Measurements from ENCODE around the gene ZNRF3. TPM values are rescaled to one million over a fixed set of nuclear protein-coding genes. Genes with fewer than 3 reads are reported as not detected.

ZNRF3 gene
- polyA plus RNA-seq, 3 donors: 26.9 to 28.8 (median 27.6) TPM

GRCh38 chr22:29105468-29105867 is 222.1 kb downstream of the ZNRF3 start:
- no peak for DNase-seq (ENCODE audit: low read depth in 3 of 3, low spot score in 2 of 3)

GRCh38 chr22:29106839-29107238 is 223.5 kb downstream of the ZNRF3 start:
- DNase-seq (ENCODE audit: low read depth in 3 of 3, low spot score in 2 of 3): no peak

Other genes with a start within 250 kb of the ZNRF3 start
- gene TTC28, start 203.7 kb upstream of the ZNRF3 start, polyA plus RNA-seq (ENCODE audit: insufficient read length in 3 of 3): 10 to 100 TPM; 22.1 to 29.8 (median 26.0) TPM
- gene CHEK2, start 141.8 kb upstream of the ZNRF3 start, polyA plus RNA-seq (ENCODE audit: insufficient read length in 3 of 3): 10 to 100 TPM; 13.2 to 16.5 (median 15.1) TPM
- gene HSCB, start 141.5 kb upstream of the ZNRF3 start, polyA plus RNA-seq (ENCODE audit: insufficient read length in 3 of 3): 10 to 100 TPM; 20.7 to 26.2 (median 22.8) TPM
- gene CCDC117, start 110.9 kb upstream of the ZNRF3 start, polyA plus RNA-seq (ENCODE audit: insufficient read length in 3 of 3): 10 to 100 TPM; 40.2 to 42.7 (median 41.3) TPM
- gene XBP1, start 83.0 kb upstream of the ZNRF3 start, polyA plus RNA-seq (ENCODE audit: insufficient read length in 3 of 3): 100 to 1,000 TPM; 132 to 149 (median 136) TPM
- gene C22orf31, start 178.3 kb downstream of the ZNRF3 start, polyA plus RNA-seq (ENCODE audit: insufficient read length in 3 of 3): 1 to 10 TPM in 2 of 3 donors, under 1 TPM in 1; 0.95 to 1.6 (median 1.3) TPM
- gene KREMEN1, start 189.5 kb downstream of the ZNRF3 start, polyA plus RNA-seq (ENCODE audit: insufficient read length in 3 of 3): 10 to 100 TPM; 21.4 to 24.8 (median 23.2) TPM

Data from right renal cortex interstitium (tissue), 3 donors.